GM19397 (cell line): ENCODE measurements around the gene CCR4.
A peak's percentile ranks its signal among the peaks of the same experiment; 100 is the strongest.
"Not testable (repeated sequence)": the region's sequence is repeated elsewhere in the genome, so short reads cannot be mapped to it uniquely, and the experiment has no call there.

Source experiments
- ATAC-seq: cut with Tn5 transposase; IDR thresholded peaks from one replicate; pipeline ENCODE4 v1.9.1; 2021; ENCODE audit warnings: mild to moderate bottlenecking, moderate library complexity; ENCODE audit not compliant: unreplicated experiment

Gene CCR4

DNA sequence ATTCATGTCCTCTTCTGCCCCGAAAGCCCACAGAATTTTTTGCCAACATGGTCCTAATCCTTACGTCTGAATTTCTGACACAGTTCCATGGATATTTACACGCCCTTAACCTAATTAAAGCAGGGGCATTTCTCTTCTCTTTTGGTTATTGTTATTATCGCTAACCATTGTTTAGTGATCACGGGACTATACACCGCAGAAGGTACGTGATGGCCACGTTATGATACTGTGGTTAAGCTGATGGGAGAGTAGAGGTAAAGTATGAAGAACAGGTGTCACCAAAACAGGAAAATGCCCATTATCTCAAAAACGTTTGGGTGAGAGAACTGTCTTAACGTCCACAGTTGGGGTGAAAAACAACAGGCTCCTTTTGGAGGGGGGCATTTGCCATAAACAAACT, 26.4 kb downstream of the CCR4 start:
- no peak for ATAC-seq

DNA sequence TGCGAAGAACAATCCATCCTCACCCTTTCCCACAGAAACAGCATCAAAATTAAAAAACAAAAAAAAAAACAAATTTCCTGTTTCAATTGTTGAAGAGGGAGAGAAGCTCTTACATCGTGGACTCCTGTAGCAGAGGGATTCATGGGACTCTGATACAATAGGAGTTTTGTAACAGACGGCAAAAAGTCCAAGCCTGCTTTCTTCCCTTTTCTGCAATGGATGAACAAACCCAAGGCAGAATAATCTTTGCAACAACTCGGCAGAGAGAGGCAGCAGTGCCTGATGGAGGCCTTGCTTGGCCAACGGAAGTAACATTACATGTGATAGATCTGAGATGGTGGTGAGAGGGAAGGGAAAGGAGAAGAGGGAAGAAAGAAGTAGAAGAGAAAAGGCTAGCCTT, 26.9 kb downstream of the CCR4 start:
- ATAC-seq: no peak

DNA sequence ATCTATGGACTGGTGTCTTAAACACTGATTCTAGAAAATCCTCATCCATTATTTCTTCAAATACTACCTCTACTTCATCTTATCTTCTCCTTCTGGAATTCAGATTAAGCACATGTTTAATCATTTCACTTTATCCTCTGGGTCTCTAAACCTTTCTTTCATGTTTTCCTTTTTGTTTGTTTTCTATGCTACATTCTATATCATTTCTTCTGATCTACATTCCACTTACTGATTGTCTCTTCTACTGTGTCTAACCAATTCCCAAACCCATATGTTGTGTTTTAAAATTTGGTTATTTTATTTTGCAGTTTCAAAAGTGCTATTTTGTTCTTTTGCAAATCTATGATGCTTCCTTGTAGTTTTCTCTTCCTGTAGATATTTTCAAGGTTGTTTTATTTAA, 31.7 kb downstream of the CCR4 start:
- no peak for ATAC-seq

DNA sequence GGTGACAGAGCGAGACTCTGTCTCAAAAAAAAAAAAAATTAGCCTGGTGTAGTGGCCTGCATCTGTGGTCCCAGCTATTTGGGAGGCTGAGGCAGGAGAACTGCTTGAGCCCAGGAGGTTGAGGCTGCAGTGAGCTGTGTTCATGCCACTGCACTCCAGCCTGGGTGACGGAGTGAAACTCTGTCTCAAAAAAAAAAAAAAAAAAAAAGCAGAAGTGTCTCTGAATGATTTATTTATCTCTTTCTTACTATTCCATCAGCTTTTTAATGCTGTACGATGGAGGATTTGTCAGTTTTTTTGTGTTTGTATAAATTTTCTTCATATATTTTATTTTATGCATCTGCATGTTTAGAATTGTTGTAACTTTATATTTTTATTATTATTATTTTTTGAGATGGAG, 33.5 kb downstream of the CCR4 start:
- not testable (repeated sequence) for ATAC-seq

DNA sequence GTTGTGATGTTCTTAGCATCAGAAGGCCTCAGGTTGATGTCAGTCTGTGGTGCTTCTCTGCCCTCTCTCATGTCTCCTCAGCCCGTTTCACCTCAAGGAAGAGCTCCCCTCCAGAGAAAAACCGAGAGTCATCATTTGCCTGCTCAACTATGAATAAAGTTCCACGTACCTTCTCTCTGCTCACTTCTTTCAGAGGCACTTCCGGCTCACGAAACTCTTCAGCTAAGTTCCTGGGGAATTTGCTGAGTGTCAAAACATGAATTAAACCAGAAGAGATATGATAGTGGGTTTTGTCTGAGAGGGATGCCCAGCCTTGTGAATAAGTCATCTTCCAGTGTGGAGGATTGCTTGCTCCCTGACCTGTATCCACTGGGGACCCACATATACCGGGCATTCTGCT, 37.7 kb downstream of the CCR4 start:
- no peak for ATAC-seq

DNA sequence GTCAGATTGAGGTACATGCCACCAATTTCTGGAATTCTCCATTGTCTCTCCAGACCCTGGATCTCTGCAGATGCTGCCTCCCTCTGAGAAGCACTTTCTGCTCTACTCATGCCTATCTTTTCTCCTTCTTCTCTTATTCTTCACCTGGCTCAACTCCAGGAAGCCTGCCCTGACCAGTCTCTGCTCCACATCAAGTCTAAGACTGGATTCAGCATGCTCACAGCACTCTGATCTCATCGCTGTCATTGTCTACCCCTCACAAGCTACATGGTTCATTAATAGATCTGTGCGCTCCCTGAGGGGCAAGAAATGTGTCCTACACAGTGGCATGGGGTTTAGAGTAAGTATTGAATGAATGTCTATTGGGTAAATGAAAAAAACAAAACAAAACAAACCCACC, 38.7 kb downstream of the CCR4 start:
- no peak for ATAC-seq

DNA sequence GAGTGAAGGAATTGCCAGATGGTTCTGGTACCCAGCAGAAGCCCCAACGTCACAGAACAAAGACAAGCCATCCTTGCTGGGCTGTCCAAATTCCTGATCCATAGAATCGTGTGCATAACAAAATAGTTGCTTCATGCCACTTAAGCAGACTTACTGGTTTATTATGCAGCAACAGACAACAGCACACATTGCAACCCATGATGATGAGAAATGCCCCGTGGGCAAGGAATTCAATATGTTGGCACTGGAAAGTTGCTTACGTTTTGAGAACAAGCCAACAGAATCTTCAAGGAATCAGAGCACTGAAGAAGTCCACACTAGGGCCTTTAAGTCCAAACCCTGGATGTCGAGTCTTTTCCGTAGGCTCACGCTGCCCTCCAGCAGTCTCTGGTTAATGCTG, 40.3 kb downstream of the CCR4 start:
- ATAC-seq: no peak

DNA sequence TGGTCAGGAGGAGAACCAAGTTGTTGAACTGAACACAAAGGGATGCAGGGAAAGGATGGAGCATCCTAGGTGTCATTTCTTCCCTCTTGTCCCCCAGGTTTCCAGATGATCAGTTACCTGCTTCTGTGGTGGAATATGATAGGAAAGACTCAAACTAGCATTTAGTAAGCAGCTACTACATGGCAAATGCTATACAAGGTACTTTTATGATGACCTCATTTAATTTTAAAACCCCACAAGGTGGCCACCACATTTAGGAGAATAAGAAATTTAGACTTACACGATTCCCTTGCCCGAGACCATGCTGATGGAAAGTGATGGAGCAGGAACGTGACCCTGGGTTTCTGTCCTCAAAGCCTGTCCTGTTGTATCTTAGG, 40.9 kb downstream of the CCR4 start:
- ATAC-seq: peak; percentile 3

DNA sequence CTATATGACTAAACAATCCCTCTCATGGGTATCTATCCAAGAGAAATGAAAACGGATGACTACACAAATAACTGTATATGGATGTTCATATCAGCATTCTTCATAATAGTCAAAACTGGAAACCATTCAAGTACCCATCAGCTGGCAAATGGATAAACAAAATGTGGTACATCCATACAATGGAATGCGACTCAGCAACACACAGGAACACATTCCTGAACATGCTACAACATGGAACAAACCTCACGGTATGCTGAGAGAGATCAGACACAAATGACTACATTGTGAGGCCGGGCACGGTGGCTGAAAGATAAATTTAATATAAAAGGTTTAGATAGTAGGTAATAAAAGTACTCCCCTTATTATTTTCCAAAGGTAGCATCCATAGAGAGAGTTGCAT, 42.6 kb downstream of the CCR4 start:
- no peak for ATAC-seq

DNA sequence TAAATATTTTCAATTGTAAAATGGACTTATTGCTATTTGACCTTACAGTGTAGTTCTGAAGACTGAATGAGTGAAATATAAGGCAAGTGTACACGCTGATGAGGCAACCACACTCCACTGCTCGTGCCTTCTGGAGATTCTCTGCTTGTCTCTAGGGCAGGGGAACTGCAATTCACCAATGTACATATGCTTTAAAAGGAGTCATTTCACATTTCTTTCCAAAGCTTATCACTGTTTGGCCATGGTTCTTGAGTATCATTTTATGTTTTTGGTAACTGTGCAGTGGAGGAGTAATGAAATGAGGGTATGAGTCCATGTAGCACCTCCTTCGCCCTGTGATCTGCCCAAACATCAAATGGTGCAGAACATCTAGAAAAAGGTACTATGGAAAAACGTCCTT, 43.7 kb downstream of the CCR4 start:
- ATAC-seq: no peak

DNA sequence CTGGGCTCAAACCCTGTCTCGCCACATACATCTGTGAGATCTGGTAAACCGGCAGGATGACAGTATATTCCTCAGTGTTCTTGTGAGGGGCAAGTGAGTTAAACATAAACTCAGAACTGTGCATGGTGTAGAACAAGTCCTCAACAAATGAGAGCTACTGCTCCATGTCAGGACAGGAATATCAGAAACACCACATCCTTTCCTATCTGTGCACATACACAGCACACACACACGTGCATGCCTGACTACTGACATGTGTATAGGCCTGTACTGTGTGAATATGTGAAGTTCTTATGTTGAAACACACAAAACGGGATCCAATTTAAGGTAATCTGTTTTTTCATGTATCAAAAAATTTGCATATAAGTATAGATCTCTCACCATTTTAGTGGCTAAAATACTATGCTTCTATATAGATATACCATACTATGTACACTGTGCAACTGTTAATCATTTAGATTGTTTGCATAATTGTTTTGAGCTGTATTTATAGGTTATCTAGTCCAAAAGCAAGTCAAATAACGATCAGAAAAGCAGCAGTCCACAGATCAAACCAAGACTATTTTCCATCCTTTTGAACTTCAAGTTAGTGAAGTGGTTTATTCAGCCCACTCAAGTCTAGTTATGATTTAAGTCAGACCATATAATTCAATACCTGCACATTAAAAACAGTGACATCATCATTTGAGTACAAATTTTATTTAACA, 44.8 kb downstream of the CCR4 start:
- ATAC-seq: no peak

DNA sequence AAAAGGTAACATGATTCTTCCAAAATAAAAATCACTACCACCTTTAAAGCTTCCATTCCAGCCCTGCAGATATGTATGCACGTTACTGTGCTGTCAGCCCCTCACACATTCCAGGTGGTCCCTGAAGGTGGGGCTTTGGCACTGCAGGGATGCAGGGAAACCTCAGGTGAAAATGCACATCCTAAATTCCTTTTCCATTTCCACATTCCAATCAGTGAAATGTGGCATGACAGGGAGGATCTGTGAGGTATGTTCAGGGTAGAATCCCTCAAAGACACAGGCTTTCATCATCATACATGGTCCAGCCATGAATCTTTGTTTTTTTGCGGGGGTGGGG, 45.3 kb downstream of the CCR4 start:
- ATAC-seq: no peak

DNA sequence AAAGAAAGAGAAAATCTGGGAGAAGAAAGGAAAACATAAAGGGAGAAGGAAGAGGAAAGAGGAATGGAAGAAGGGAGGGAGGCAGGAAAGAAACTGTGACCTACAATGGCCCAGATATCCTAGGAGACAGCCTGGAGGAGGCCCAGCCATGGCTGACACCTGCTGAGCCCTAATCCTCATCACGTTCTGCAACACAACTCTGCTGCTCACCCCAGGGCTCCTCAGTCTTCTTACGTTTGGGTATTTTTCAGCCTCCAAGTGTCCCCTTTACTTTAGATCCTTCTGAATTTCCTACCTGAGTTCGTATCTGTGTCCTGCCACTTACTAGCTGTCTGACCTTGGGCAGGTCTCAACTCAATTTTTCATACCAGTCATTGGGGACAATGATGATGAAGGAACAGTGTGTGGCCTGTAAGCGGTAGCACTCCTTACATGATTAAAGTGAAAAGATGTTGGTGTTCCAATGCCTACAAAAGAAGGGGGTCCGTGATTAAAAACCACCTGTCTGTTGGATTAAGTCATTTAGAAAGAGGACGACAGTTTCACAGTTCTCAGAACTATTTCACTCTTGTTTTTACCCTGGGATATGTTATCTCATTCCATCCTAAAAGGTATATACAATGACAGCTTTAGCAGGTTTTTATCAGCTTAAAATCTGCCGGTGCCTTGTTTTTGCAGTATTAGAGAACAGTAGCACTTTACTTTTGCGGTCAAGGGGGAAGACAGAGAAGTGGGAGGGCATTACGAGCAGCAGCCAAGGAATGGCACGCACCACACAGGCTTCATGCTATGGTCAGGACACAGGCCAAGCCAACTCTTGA, 47.4 kb downstream of the CCR4 start:
- ATAC-seq: no peak

DNA sequence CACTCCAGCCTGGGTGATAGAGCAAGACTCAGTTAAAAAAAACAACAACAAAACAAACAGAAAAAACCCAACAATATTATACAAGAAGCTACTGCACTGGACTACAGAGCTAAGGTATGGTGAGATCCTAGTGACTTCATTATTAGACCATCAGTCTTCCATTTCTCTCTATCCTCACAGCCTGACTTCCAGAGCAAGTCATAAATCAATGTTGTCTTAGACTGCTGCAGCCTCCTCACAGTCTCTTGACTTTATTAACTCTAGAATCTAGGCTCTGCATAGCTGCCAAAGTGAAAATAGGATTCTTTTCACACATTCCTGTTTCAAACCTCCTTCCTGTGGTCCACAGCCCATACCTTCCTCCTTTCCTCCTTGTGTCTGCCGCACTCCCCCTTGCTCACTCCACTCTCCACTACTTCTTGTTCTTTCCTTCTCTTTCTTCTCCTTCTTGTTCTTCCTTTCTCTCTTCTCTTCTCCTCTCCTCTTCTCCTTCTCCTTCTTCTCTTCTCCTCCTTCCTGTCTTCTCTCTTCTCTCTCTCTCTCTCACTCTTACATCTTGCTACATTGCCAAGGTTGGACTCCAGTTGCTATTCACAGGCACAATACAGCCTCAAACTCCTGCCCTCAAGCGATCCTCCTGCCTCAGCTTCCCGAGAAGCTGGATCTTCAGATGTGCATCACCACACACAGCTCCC, 49.4 kb downstream of the CCR4 start:
- ATAC-seq: no peak

DNA sequence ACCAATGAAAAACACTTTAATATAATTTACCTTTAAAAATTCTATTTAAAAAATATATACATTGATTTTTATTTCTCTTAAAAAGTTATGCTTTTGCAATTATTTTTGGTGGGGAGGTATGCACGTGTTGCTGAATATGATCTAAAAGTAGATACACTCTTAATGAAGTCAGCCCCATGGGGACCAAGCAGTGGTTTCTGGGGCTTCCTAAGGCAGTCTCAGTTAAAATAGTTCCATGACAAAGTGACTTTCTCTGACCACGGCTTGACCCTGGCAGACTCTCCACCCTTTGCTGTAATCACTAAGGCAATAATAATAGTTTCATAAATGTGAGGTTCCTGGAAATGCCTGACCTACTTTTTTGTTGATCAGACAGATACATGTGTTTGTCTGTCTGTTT, 50.4 kb downstream of the CCR4 start:
- no peak for ATAC-seq

DNA sequence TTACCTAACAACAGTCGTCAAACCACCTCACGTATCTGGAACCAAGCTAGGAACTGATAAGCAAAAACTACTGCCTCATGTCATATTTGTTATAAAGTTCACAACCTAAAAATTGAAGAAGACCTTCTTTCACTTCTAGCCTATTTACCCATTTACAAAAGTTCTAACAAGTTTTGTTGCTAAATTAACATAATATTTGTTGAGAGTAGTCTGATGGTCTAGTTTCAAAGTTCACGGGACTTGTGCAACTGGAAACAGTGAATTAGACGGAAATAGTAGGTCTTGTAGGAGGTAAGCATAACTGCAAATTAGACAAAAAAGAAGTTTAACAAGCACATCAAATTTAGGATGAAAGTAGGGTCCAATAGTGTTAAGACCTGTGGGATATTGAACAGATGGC, 51.9 kb downstream of the CCR4 start:
- no peak for ATAC-seq

DNA sequence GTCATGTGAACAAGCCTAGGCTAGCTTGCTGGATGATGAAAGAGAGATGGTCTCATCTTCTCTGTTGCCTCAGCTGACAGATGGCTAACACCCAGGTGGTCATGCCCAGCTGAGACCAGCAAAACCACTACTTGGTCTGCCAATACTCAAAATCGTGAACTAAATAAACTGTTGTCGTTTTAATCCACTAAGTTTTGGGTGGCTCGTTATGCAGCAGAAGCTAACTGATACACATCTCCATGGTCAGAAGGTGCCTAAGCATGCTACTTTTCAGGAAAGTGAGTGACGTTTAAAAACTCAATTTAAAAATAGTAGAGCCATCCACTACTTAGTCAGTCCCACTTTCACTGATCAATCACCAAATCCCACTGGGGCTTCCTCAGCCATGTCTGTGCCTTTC, 52.8 kb downstream of the CCR4 start:
- ATAC-seq: no peak

DNA sequence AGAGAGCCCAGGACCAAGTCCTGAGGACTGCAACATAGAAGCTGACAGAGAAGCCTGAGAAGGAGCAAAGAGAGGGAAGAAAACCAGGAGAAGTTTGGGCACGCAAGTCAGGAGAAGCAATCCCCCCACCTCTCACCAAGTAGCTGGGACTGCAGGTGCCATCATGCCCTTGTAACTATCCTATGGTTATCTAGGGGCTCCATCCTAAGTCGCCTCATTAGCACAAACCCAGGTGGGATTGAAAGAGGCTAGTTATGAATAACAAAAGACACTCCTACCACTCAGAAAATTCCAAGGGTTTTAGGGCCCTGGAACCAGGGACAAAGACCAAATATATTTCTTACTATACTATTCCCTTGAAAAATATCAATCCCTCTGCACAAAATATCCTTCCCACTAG, 53.5 kb downstream of the CCR4 start:
- ATAC-seq: no peak
